PFSK-1 (cell line): ENCODE measurements around the gene UBQLN3.

Experiments
- FOXP2 ChIP-seq: optimal IDR thresholded peaks from 2 replicates; pipeline ENCODE3; 2011; ENCODE audit warnings: borderline replicate concordance, control low read depth, inconsistent platforms; ENCODE audit not compliant: insufficient read depth; ENCODE audit errors: extremely low read length, extremely low read depth
- POLR2AphosphoS5 ChIP-seq: IDR thresholded peaks from 2 replicates; pipeline ENCODE4 v1.6.1; 2012; ENCODE audit warnings: low read depth, mild to moderate bottlenecking, control low read depth, low read length, moderate library complexity
- SIN3A ChIP-seq: IDR thresholded peaks from 2 replicates; pipeline ENCODE4 v1.6.1; 2012; ENCODE audit warnings: mild to moderate bottlenecking, low read length, moderate library complexity, borderline replicate concordance; ENCODE audit not compliant: insufficient read depth
- TAF1 ChIP-seq: IDR thresholded peaks from 2 replicates; pipeline ENCODE4 v1.6.1; 2012; ENCODE audit warnings: low read length, control low read depth, borderline replicate concordance; ENCODE audit not compliant: insufficient read depth
- TF ChIP-seq, protein P1 (sequence below), 2 experiments: IDR thresholded peaks; 2 replicates each; pipeline versions ENCODE4 v1.6.1 to v1.8.0; 2011 to 2012; ENCODE audit warnings: low read depth in 2 of 2, low read length in 2 of 2, control low read depth in 1 of 2, inconsistent platforms in 1 of 2, mild to moderate bottlenecking in 1 of 2, moderate library complexity in 1 of 2; ENCODE audit not compliant: insufficient read depth in 1 of 2

Gene UBQLN3

DNA sequence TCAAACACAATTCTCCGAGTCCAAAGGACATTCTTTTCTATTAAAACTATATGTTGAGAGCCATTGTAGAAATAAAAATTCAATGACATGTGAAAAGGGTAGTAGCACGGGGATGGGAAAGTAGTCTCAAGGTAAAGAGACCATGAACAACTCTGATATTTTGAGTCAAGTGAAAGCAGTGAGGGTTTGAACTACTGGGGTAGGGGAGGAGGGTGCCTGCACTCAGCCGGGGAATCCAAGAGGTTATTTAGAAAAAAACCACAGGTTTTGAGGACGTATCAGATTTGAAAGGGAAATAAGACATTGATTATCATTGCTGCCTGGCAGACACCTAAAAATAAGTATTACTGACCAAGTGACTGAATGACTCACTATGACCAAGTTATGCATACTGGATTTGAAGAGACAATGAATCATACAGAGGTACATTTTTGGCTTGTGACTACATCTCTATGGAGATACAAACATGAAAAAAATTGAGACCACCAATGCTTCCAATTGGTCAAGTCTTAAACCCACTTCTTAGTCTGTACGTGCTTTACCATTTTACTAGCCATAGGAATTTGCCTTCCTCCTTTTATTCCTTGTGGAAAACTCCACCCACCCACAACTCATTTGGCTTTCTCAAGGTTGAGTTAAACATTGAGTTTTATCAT lies 40.8 kb upstream of the UBQLN3 start:
- no peak for TF ChIP-seq FOXP2
- TF ChIP-seq POLR2AphosphoS5, result no peak
- TF ChIP-seq SIN3A, result no peak
- TF ChIP-seq TAF1, result no peak
- TF ChIP-seq, protein P1, sequence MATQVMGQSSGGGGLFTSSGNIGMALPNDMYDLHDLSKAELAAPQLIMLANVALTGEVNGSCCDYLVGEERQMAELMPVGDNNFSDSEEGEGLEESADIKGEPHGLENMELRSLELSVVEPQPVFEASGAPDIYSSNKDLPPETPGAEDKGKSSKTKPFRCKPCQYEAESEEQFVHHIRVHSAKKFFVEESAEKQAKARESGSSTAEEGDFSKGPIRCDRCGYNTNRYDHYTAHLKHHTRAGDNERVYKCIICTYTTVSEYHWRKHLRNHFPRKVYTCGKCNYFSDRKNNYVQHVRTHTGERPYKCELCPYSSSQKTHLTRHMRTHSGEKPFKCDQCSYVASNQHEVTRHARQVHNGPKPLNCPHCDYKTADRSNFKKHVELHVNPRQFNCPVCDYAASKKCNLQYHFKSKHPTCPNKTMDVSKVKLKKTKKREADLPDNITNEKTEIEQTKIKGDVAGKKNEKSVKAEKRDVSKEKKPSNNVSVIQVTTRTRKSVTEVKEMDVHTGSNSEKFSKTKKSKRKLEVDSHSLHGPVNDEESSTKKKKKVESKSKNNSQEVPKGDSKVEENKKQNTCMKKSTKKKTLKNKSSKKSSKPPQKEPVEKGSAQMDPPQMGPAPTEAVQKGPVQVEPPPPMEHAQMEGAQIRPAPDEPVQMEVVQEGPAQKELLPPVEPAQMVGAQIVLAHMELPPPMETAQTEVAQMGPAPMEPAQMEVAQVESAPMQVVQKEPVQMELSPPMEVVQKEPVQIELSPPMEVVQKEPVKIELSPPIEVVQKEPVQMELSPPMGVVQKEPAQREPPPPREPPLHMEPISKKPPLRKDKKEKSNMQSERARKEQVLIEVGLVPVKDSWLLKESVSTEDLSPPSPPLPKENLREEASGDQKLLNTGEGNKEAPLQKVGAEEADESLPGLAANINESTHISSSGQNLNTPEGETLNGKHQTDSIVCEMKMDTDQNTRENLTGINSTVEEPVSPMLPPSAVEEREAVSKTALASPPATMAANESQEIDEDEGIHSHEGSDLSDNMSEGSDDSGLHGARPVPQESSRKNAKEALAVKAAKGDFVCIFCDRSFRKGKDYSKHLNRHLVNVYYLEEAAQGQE (IDR thresholded peaks at IDR 0.05; ENCODE audit: insufficient read depth in 1 of 2, low read depth in 2 of 2, low read length in 2 of 2), result no peak

DNA sequence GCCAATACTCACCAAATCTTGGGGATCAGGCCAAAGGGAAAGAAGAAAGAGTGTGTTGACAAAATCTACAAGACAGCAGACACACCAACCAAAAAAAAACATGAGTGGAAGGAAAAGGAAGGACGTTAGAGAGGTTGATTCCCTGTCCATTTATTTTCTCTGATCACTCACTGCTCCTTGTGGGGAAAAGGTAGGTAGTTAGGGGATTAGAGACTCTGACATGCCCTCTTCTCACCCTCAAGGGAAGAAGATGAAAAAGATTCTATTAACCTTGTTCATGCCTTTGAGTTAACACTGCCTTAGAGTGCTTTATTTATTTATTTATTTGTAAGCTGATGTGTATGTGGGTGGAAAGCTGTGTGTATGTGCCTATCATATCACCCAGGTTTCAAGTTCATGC lies 38.7 kb upstream of the UBQLN3 start, which contains the start of gene OR52H1:
OR52H1 (minus strand) TSS at position 101 of the 400 bp plus-strand sequence. CDS start 3,035 bp downstream, outside the sequence.
- TF ChIP-seq, protein P1 (IDR thresholded peaks at IDR 0.05; ENCODE audit: insufficient read depth in 1 of 2, low read depth in 2 of 2, low read length in 2 of 2), result no peak
- TF ChIP-seq POLR2AphosphoS5 (no peak), FOXP2 (no peak), SIN3A (no peak)

DNA sequence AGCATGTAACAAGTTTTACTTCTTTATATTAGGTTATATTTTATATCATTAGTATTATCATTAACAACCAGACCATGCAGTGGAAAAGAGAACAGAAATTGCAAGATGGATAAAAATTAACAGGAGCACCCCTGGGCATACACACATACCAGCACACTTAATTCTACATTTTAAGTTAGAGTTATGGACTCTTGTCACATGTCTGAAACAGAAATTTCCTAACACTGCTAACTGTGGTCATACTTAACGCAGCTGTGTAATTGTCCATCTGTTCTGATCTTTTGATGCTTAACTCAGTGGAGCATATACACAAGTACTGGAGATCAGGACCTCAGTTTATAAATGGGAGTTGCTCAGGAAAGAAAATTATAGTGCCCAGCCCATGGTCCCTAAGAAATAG lies 38.2 kb upstream of the UBQLN3 start:
- no peak for TF ChIP-seq POLR2AphosphoS5
- no peak for TF ChIP-seq FOXP2
- no peak for TF ChIP-seq SIN3A
- TF ChIP-seq, protein P1 (IDR thresholded peaks at IDR 0.05; ENCODE audit: insufficient read depth in 1 of 2, low read depth in 2 of 2, low read length in 2 of 2), result no peak
- no peak for TF ChIP-seq TAF1

DNA sequence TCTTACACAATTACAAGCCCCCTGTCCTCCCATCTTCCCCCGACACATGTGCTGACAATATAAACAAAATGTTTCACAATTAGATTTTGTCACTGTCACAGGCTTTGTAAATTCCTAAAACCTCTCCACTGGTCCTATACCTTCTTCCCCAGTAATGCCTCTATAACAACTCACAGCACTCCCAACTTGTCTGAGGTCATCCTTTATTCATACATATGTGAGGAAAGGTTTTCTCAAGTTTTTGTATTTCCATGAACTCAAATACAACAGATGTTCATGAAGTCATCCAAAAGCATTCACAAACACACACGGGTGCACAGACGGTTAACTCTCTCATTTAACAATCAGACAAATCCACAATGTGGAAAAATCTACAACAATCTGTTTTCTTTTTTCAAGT lies 36.7 kb upstream of the UBQLN3 start:
- TF ChIP-seq SIN3A (no peak), TAF1 (no peak), FOXP2 (no peak), POLR2AphosphoS5 (no peak)
- TF ChIP-seq, protein P1 (IDR thresholded peaks at IDR 0.05; ENCODE audit: insufficient read depth in 1 of 2, low read depth in 2 of 2, low read length in 2 of 2), result no peak

DNA sequence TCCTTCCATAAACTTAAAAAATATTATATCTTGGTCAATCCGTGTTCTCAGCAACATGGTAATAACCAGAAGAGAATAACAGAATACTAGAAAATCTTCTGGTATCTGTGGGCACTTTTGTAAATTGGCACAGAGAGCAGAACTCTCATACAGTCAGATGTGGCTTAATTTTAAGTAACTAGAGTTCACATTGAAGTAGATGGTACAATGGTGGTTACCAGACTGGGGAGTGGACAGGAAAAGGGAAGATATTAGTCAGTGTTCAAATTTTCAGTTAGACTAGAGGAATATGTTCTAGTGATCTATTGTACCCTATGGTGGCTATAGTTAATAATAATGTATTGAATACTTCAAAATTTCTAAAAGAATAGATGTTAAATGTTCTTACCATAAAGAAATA lies 31.7 kb upstream of the UBQLN3 start:
- TF ChIP-seq POLR2AphosphoS5, result no peak
- no peak for TF ChIP-seq SIN3A
- TF ChIP-seq, protein P1 (IDR thresholded peaks at IDR 0.05; ENCODE audit: insufficient read depth in 1 of 2, low read depth in 2 of 2, low read length in 2 of 2), result no peak
- no peak for TF ChIP-seq TAF1
- no peak for TF ChIP-seq FOXP2
